Endothelial cell of umbilical vein (primary cell): ENCODE measurements around the gene TJP1. TPM values are rescaled to one million over a fixed set of nuclear protein-coding genes. Genes with fewer than 3 reads are reported as not detected.

Source experiments
- BruUV-seq: library from RNA; stranded (reverse); fragments of 400-500 nt; replicated peaks from 2 replicates; lab custom pipeline; 2021; lab: Mats Ljungman, UMichigan
- CTCF ChIA-PET: fragments of 300-600, 350-600 bp; sonication (Branson Sonifier 250); formaldehyde crosslinking; loops from one replicate; lab custom pipeline; 2021; ENCODE audit warnings: antibody characterized with exemption, inconsistent platforms; lab: Charles Lee
- POLR2A ChIA-PET: fragments of 300-600, 350-600 bp; sonication (Branson Sonifier 250); formaldehyde crosslinking; loops from one replicate; lab custom pipeline; 2021; ENCODE audit warnings: antibody characterized with exemption, inconsistent platforms; lab: Charles Lee
- DNase-seq: peaks from one replicate; pipeline ENCODE4 v3.0.0-alpha.2; 2011; ENCODE audit warnings: low read depth, low spot score
- FAIRE-seq: peaks from 2 replicates; lab custom pipeline; 2011; peaks lifted over from hg19 to GRCh38; lab: Jason Lieb, UNC
- H2AFZ ChIP-seq: 2 replicates; pipeline ENCODE4 v1.6.0; 2012; ENCODE audit warnings: low read depth, low read length, control low read depth, inconsistent platforms
- H3K27ac ChIP-seq: 2 replicates; pipeline ENCODE4 v1.5.1; 2011; ENCODE audit warnings: low read depth, mild to moderate bottlenecking, control low read depth, low read length, moderate library complexity; ENCODE audit not compliant: insufficient read depth
- H3K27me3 ChIP-seq, 2 experiments: 2 replicates each; pipeline versions ENCODE4 v1.6.0 to v1.6.1; 2011; ENCODE audit warnings: low read length in 2 of 2, mixed read lengths in 1 of 2; ENCODE audit not compliant: control insufficient read depth in 2 of 2, insufficient read depth in 2 of 2
- H3K36me3 ChIP-seq, 2 experiments: 2 replicates in 1 of 2; 3 replicates in 1 of 2; pipeline ENCODE4 v1.5.1; 2011; ENCODE audit warnings: low read length in 2 of 2, mild to moderate bottlenecking in 1 of 2, moderate library complexity in 1 of 2; ENCODE audit not compliant: control insufficient read depth in 2 of 2, insufficient read depth in 2 of 2; ENCODE audit errors: extremely low read depth in 1 of 2
- H3K4me1 ChIP-seq: 3 replicates; pipeline ENCODE4 v1.5.1; 2011; ENCODE audit warnings: mild to moderate bottlenecking, low read length; ENCODE audit not compliant: control insufficient read depth, insufficient read depth; ENCODE audit errors: extremely low read depth
- H3K4me2 ChIP-seq: 2 replicates; pipeline ENCODE4 v1.6.1; 2011; ENCODE audit warnings: low read length, control low read depth, mixed read lengths; ENCODE audit not compliant: insufficient read depth
- H3K4me3 ChIP-seq, 3 experiments: fragments of 200-600 bp in 1 of 3; sonication (generic), shearing (Covaris generic) in 1 of 3; replicated peaks in 1 of 3; 2 replicates each; pipeline ENCODE4 v1.5.1; 2011 to 2016; ENCODE audit warnings: control low read depth in 3 of 3, low read length in 3 of 3, mild to moderate bottlenecking in 2 of 3, inconsistent platforms in 1 of 3, low read depth in 1 of 3, moderate library complexity in 1 of 3; ENCODE audit not compliant: insufficient read depth in 1 of 3
- H3K79me2 ChIP-seq: 2 replicates; pipeline ENCODE4 v1.6.0; 2012; ENCODE audit warnings: low read length, inconsistent platforms; ENCODE audit not compliant: control insufficient read depth, insufficient read depth
- H3K9ac ChIP-seq: replicated peaks from 2 replicates; pipeline ENCODE3; 2011; ENCODE audit warnings: low read length, control low read depth; ENCODE audit not compliant: insufficient read depth; ENCODE audit errors: extremely low read depth
- H3K9me1 ChIP-seq: replicated peaks from 3 replicates; pipeline ENCODE4 v1.6.0; 2011; ENCODE audit warnings: mild to moderate bottlenecking, low read length; ENCODE audit not compliant: control insufficient read depth, insufficient read depth; ENCODE audit errors: extremely low read depth
- H3K9me3 ChIP-seq: replicated peaks from 2 replicates; pipeline ENCODE4 v1.5.1; 2012; ENCODE audit warnings: low read length, inconsistent platforms; ENCODE audit not compliant: control insufficient read depth, insufficient read depth
- H4K20me1 ChIP-seq: replicated peaks from 2 replicates; pipeline ENCODE3; 2011; ENCODE audit warnings: mild to moderate bottlenecking, low read length; ENCODE audit not compliant: control insufficient read depth, insufficient read depth; ENCODE audit errors: extremely low read depth
- CTCF ChIP-seq, 2 donors: IDR thresholded peaks; 1 replicate in 1 of 2; 2 replicates in 1 of 2; pipeline ENCODE4 v1.5.1; 2011; ENCODE audit warnings: low read length in 2 of 2, mild to moderate bottlenecking in 2 of 2, moderate library complexity in 2 of 2, control low read depth in 1 of 2, inconsistent platforms in 1 of 2, low read depth in 1 of 2; ENCODE audit not compliant: insufficient read depth in 1 of 2; ENCODE audit errors: extremely low read depth in 1 of 2
- EZH2 ChIP-seq: IDR thresholded peaks from 2 replicates; pipeline ENCODE4 v1.6.1; 2012; ENCODE audit warnings: borderline replicate concordance, low read depth, mild to moderate bottlenecking, moderate library complexity, low read length, inconsistent platforms; ENCODE audit not compliant: severe bottlenecking
- FOS ChIP-seq: IDR thresholded peaks from 2 replicates; pipeline ENCODE4 v1.6.1; 2011; ENCODE audit warnings: mild to moderate bottlenecking, low read length, moderate library complexity, borderline replicate concordance; ENCODE audit not compliant: insufficient read depth
- GATA2 ChIP-seq: IDR thresholded peaks from 2 replicates; pipeline ENCODE4 v1.7.0; 2011; ENCODE audit warnings: low read depth, mild to moderate bottlenecking, moderate library complexity, mixed read lengths, low read length; ENCODE audit not compliant: insufficient read length, insufficient read depth
- JUN ChIP-seq: IDR thresholded peaks from 2 replicates; pipeline ENCODE4 v1.6.1; 2011; ENCODE audit warnings: borderline replicate concordance, low read depth; ENCODE audit not compliant: insufficient read length, insufficient read depth
- MYC ChIP-seq: IDR thresholded peaks from one replicate; pipeline ENCODE4 v1.6.1; 2011; ENCODE audit warnings: mild to moderate bottlenecking, low read depth, low read length
- POLR2A ChIP-seq: IDR thresholded peaks from 2 replicates; pipeline ENCODE4 v1.6.1; 2012; ENCODE audit warnings: low read depth, mild to moderate bottlenecking, control low read depth, low read length
- POLR2AphosphoS5 ChIP-seq: IDR thresholded peaks from 2 replicates; pipeline ENCODE4 v1.6.1; 2012; ENCODE audit warnings: low read depth, mild to moderate bottlenecking, control low read depth, low read length, moderate library complexity; ENCODE audit not compliant: insufficient read depth
- dilution Hi-C: fragments of 300-500 bp; cut with MboI; formaldehyde crosslinking; loops from one replicate; pipeline ENCODE4 v1.15.0; 2019; ENCODE audit warnings: low sequenced_read_pairs; ENCODE audit not compliant: extremely low pct_ligation_motif_present
- intact Hi-C: fragments of 100-400 bp; cut with micrococcal nuclease; formaldehyde crosslinking; loops from one replicate; pipeline ENCODE4 v1.10.0; 2022
- polyA plus RNA-seq, 4 experiments: library from polyadenylated mRNA; depleted of rRNA in 3 of 4; stranded (reverse) in 3 of 4; unstranded in 1 of 4; fragments of >200 nt; gene quantifications; 2 replicates each; pipeline versions ENCODE4 v1.2.1 to v1.2.3, GENCODE V29; 2011 to 2012; ENCODE audit warnings: missing spikeins in 1 of 4
- total RNA-seq: library from RNA; stranded (reverse); gene quantifications from 2 replicates; pipeline ENCODE4 v1.2.3, GENCODE V29; 2021
- TF ChIP-seq, protein P1 (sequence below): IDR thresholded peaks from 2 replicates; pipeline ENCODE4 v1.6.1; 2011; ENCODE audit not compliant: insufficient read depth, insufficient read length

Gene TJP1
- total and polyA plus RNA-seq, 2 donors (not counting 3 experiments of a cell fraction or from before 2014, with no cell fraction given), result 45.6 to 128 TPM

- POLR2A ChIA-PET, result no interaction called here
- H3K36me3 ChIP-seq, result peaks cover 6 to 34% of the 10 kb centered on the region in 2 experiments
- BruUV-seq, result no TSS peak
These were observed 62.7 kb downstream of the TJP1 start for GRCh38 chr15:29759596-29759995.

More at GRCh38 chr15:29759596-29759995, 62.7 kb downstream of the TJP1 start:
- H3K4me3 ChIP-seq, result no peak overlapping the region
- no peaks in the 10 kb centered on the region for H3K9me3 ChIP-seq
- peaks cover 26% of the 10 kb centered on the region for H3K79me2 ChIP-seq
- H3K27me3 ChIP-seq, result no peaks in the 10 kb centered on the region
- dilution Hi-C loops, result no loop called here
- H3K4me1 ChIP-seq, result peaks cover 3% of the 10 kb centered on the region
- CTCF ChIA-PET, result no interaction called here
- intact Hi-C loops, result no loop called here
- H2AFZ ChIP-seq, result no peak overlapping the region
- peaks cover 2% of the 10 kb centered on the region for H4K20me1 ChIP-seq
- no peaks in the 10 kb centered on the region for H3K9me1 ChIP-seq
- no peak overlapping the region for H3K9ac ChIP-seq
- FAIRE-seq, result no peak
- TF ChIP-seq JUN (no peak), GATA2 (no peak), FOS (no peak), POLR2A (no peak), CTCF (IDR thresholded peaks at IDR 0.05; ENCODE audit: extremely low read depth in 1 of 2, insufficient read depth in 1 of 2, low read depth in 1 of 2, low read length in 2 of 2) (no peak), EZH2 (no peak), MYC (no peak), POLR2AphosphoS5 (no peak)
- TF ChIP-seq, protein P1, sequence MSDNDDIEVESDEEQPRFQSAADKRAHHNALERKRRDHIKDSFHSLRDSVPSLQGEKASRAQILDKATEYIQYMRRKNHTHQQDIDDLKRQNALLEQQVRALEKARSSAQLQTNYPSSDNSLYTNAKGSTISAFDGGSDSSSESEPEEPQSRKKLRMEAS, result no peak
- DNase-seq, result peak; percentile 33
- H3K27ac ChIP-seq, result no peak overlapping the region
- no peak overlapping the region for H3K4me2 ChIP-seq
